ENCODE results near the gene DPYD. TPM values are rescaled to one million over a fixed set of nuclear protein-coding genes. Genes with fewer than 3 reads are reported as not detected.

DPYD gene
- total RNA-seq, 1 donor from 2014 or later = 54.7 TPM

DNA sequence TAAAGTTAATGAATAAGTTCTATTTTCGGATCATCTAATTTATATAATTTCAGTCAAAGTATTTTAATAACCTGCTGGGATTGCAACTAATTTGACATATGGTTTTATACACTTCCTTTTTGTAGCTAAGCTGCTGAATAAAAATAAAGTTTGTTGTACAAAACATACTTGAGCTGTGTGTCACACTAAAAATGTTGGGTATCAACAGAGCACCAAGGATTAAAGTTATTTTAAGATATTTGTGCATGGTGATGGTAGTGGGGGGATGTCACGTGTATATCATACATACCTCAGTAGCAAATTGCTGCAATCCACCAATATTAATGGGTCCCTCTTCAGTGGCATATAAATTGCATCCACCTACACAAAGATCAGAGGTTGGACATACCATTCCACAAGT lies 199.6 kb downstream of the DPYD start:
- DNase-seq (ENCODE audit: low read depth, low spot score) = no peak

DNA sequence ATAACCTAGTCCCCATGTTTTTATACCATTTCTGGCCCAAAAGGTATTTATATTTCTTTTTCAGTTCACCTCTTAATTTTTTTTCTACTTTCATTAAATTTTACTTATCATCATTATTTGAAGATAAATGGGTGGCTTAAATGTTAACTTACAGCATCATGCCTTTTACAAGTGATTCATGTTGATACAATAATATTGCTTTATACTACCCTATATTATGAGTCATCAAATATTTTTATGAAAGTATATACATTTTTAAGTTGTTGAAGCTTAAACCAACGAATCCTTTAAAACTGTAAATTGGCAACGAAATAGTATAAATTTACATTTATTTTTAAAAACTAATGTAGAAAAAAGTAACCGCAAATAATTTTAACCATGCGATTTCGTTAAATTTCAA lies 207.9 kb downstream of the DPYD start:
- no peak for DNase-seq (ENCODE audit: low read depth, low spot score)

DNA sequence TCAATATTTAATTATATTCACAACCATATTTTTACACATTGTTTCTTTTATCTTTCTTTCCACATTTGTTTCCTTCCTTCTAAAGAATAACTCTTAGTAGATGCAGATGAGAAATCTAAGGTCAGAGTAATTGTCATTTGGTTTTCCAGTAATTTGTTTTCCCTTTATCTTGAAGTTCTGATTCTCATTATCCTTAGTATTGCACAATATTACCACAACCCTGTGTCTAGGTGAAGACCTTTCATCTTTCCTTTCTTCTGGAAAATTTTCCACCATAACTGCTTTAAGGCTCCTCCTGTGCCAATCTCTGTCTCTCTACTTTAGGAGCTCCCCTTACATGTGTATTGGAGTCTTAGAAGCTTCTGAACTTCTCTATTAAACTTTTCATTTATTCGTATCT lies 209.0 kb downstream of the DPYD start:
- no peak for DNase-seq (ENCODE audit: low read depth, low spot score)

DNA sequence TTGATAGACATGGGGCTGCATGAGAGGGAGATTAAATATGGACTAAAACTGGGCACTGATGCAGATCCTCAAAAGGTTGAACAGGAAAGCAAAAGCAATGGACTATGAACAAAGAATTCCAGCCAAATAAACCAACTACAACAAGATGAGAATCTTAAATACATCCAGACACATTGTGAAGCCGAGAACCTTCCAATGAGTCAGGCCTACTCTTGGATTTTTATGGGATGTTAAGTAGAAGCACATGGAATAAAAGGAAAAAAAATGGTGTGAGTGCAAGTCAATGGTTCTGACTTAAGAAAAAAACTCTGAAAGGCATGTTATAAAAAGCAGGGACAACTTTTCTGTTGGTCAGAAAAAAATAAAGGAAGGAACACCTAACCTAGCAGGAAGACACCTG lies 227.2 kb downstream of the DPYD start:
- DNase-seq (ENCODE audit: low read depth, low spot score) = no peak

DNA sequence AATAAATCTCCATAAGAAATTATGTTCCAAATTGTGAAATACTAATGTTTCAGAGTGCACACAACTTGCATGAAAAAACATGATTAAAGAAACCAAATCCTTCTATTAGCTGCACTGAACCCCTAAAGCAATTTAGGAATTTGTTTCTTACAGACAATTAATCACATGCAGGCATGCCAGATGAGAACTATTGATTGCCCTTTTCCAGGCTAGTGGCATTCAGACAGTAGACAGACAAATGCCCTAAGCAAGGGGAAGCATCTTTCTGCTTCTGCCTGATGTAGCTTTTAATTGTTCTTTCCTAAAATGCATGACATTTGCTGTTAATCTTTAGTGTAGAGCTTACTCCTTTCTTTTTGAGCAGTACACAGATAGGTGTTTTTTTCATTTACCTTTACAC lies 229.5 kb downstream of the DPYD start:
- DNase-seq (ENCODE audit: low read depth, low spot score) = no peak

DNA sequence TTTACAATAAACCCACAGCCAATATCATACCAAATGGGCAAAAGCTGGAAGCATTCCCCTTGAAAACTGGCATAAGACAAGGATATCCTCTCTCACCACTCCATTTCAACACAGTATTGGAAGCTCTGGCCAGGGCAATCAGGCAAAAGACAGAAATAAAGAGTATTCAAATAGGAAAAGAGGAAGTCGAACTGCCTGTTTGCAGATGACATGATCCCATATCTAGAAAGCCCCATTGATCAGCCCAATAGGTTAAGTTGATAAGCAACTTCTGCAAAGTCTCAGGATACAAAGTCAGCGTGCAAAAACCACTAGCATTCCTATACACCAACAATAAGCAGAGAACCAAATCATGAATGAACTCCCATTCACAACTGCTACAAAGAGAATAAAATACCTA lies 235.5 kb downstream of the DPYD start:
- DNase-seq (ENCODE audit: low read depth, low spot score) = no peak

DNA sequence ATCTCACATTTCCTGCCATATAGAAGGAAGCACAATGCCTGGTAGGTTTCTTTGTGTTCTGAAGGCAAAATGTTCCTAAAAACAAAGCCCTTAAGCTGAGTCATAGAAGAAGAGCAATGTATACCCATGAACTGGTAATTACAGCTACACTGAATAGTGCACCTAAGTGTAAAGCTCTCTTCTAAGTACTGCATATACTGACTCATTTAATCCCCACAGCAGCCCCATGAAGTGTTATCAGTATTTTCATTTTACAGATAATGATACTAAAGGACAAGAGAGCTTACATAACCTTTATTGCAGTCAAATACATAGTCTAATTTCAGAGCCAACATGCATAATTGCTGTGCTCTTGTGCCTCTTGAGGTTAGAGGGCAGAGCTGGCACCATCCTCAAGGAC lies 239.9 kb downstream of the DPYD start:
- DNase-seq (ENCODE audit: low read depth, low spot score) = no peak

DNA sequence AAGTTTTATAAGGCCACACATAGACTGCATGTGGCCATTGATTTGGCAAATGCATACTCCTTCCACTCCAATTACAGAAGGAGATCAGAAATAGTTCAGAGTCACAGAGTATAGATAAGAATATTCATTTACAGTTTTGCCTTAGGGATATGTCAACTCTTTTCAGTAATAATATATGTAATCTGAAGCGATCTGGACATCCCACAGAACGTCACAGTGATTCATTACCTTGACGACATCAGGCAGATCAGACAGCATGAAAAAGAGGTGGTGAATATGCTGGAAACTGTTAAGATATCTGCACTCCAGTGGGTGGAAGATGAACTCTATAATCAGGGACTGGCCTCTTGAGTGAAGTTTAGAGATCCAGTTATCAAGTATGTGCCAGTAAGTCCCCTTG lies 240.4 kb downstream of the DPYD start:
- no peak for DNase-seq (ENCODE audit: low read depth, low spot score)

DNA sequence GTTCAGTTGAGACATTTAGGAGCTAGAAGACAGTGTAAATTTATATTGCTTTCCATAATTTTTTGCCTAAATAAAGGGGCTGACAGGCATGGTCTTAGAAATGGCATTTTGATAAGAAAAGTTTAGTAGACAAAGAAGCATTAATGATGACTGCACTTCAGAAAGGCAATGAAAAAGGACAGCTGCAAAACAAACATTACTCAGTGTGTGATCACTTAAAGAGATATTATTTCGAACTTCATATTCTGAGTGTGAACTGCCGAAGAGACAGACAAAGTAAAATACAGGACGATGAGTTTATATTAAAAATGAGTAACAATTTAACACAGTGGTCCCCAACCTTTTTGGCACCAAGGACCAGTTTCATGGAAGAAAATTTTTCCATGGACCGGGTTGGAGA lies 243.1 kb downstream of the DPYD start:
- no peak for DNase-seq (ENCODE audit: low read depth, low spot score)

DNA sequence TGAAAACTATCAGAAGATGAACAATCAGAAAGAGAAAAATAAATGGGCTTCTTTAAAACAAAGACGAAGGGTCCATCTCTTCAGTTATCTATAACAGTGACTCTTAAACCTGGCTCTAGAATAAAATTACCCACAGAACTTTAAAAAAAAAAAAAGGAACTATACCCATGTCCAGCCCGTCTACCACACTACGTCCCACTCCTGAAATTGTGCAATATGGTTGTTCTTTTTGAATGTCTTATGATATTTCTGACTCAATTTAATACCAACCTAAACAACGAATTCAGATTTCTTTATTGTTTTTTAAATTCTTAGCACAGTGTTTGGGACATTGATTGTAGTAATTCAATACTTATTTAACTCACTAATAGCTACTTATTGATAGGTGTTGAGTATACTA lies 246.3 kb downstream of the DPYD start:
- DNase-seq (ENCODE audit: low read depth, low spot score) = no peak

DNA sequence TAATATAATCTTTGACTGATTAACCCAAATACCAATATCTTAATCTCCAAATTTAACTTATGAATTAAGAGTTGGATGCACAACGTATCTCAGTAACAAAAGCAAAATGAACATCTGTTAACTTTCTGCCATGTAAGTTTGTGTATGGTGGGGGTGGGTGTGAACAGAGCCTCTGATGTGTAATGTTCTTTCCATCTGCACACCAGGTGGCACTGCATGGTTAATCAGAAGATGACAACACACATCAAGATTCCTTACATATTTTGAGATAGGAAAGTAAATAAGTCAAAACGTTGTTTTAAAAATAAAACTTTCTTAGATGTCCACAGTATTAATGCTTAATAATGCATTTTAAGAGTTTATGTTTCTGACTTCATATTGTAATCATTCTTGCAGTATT lies 251.9 kb downstream of the DPYD start:
- DNase-seq (ENCODE audit: low read depth, low spot score) = no peak

DNA sequence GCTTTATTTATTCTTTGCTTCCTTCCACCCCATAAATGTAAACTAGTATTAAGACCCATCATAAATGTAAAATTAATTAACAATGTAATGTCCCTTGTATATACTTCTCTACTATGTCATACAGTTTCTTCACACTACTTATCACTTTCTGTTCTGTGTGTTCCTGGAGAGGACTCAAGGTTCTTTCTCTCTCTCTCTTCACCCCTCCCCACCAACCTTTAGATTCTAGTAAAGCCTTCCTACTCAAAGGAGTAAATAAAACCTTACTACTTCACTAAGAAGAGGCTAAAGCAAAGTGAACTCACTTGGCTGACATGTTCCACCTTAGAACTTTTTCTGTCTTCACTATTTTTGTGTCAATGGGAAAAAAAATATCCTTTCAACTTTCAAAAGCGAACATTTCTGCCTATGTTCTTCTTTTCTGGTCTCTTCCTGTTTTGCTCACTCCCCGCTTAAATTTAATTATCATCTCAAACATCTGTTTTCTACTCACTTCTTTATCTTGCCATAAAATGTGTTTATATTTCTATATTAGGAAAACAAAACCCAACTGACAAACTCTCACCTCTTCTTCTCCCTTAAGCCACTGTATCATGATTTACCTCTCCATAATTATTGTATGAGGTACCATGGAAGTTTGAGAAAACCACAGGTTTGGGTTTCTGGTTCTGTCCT lies 260.3 kb downstream of the DPYD start:
- no peak for DNase-seq (ENCODE audit: low read depth, low spot score)

DNA sequence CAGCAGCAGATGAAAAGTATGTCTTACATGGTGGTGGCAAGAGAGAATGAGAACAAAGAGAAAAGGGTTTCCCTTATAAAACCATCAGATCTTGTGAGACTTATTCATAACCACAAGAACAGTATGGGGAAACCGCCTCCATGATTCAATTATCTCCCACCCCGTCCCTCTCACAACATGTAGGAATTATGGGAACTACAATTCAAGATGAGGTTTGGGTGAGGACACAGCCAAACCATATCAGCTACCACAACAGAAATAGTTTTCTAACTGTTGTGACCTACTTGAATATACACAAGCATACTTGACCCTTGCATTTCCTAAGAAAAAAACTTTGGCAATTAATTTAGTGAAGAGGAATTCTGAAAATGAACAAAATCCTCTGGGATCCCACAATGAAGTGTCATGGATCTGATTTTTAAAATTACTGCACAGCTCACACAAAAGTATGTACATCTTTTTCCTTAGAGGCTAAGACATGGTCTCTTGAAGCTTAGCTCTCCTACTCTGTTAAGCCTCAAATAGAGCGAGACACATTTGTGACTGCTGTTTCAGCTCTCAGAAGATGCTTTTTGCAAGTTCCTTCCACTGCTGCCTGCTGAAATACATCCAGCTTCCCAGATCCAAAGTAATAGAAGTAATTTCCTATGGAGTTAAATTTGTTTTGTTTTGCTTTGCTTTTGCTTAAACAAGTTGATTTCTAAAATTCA lies 265.8 kb downstream of the DPYD start:
- no peak for DNase-seq (ENCODE audit: low read depth, low spot score)

DNA sequence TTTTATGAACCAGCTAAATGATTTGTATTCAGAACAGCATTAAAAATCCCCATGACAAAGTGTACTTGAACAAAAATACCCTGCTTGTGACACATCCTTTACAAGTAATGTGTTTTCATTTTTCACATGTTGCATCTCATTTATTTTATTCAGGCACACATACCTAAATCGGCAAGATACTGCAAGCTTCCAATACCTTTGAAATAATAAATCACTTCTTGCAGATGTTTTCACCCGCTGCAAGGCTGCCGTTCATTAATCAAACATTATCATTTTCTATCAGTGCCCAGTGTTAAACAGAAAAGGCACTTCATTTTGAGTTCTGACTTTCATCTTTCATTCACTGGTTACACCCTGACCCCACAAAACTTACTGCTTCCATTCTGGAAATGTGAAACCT lies 269.6 kb downstream of the DPYD start:
- DNase-seq (ENCODE audit: low read depth, low spot score) = no peak

DNA sequence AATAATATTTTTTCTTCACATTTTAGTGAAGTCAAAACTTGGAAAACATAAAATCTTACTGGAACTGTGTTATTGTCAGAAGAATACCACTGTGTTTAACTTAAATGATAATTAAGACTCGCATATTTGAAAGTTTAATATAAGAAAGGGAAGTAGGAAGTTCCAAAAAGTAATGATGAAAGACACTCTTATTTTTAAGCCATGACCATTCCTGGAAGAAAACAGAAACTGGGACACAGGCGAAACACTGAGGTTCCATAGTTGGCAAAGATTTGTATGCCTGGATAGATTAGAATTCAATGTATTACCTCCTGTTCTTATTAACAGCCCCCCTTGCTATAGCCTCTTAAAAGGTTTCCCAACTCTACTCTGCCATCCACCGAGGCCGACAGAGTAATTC lies 271.2 kb downstream of the DPYD start:
- DNase-seq (ENCODE audit: low read depth, low spot score) = no peak

DNA sequence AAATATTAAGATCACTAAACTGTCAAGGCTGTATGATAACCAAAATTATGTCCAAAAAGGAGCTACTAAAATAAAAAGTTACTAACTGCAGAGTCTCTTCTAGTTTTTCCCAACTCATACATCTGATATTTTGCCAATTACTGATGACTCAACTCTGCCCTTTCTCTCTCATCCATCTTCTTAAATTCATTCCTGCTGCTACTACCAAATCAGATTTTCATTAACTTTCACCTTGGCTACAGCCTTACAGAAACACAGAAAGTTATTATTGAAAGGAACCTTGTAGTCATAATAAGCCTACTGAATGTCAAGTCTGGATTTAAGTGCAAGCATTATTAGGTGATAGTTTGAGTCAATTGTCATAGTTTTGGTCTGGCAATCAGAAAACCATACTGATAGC lies 273.1 kb downstream of the DPYD start:
- DNase-seq (ENCODE audit: low read depth, low spot score) = no peak

DNA sequence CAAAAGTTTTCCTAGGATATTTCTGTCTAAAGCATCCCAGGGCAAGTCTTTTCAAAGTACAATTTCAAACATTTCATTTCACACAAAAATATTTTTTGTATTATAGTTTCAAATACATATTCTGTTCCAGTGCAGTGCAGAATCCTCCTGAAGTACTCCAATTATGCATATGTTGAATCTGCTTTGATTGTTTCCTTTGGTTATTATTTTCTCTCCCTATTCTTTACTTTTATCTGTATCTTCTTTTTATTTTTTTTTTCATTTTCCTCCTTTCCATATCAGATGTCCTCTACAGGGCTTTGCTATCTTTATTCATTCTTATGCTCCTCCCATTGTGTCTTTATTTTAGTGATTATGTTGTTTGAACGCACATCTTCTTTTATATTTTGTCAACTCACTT lies 274.8 kb downstream of the DPYD start:
- no peak for DNase-seq (ENCODE audit: low read depth, low spot score)

DNA sequence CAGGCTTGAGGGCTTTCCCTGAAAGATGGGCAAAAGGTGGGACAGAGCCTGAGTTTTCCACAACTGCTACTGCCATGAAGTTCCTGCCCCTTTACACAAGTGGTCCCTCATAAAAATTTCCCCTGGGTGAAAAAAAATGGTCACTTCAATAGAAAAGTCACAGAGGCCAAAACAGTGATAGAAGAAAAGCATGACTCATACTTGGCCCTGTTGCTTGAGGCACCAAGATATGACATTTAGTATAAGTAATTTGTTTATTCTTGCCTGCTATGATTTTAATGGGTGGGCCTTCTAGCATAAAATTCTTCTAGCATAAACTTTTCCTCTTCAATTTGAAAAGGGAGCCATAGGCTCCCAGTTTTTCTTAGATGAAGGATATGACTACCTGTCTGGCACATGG lies 280.2 kb downstream of the DPYD start:
- DNase-seq (ENCODE audit: low read depth, low spot score) = no peak

DNA sequence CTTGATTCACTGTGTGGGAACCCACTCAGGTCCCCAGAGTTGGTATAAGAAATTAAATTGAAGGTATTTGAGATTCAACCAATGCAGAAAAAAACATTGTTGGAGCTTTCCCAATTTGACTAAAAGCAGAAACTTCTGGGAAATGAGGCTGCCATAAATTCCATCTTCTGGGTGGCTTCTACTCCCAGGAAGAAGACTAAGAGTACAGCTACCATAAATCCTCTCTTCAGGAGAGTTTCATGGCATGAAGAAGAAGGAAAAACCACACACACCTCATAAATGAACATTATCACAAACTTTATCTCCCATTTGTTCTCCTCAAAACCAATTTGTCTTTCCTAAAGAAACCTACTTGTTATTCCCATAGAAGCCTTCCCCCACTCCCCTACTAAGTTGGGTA lies 283.9 kb downstream of the DPYD start:
- no peak for DNase-seq (ENCODE audit: low read depth, low spot score)

DNA sequence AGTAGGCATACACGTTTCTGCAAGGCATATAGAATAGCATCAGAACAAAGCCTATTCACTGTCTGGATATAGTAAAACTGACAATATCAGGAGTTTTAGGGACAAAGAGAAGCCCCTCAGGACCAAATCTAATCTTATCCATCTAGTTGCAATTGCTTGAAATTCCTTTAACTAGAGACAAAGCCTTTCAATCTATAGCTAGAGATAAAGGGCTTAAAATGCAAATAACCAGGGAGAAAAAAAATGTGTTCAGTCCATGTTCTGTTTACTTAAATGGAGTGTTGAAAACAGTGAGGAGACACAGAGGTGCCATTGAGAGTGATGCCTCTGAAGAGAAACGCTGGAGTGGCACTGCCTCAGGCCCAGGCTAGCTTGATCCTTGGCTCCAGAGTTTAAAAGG lies 286.1 kb downstream of the DPYD start:
- DNase-seq (ENCODE audit: low read depth, low spot score) = no peak

DNA sequence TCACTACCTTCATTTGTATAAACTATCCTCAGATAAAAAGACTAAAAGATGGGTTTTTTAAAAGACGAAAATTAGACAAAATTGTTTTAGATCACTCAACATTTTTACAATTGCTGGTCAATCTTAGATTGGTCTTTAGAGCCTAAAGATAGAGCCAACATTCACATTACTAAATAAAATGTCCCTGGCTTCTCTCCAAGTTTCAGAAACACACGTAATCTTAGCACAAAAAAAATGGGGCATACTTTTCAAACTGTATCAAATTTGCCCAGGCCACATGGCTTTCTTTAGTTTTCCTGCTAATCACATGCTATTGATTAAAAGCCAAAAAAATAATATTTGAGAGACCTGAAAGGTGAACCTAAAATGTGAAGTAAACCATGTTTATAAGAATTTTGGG lies 288.1 kb downstream of the DPYD start:
- no peak for DNase-seq (ENCODE audit: low read depth, low spot score)

DNA sequence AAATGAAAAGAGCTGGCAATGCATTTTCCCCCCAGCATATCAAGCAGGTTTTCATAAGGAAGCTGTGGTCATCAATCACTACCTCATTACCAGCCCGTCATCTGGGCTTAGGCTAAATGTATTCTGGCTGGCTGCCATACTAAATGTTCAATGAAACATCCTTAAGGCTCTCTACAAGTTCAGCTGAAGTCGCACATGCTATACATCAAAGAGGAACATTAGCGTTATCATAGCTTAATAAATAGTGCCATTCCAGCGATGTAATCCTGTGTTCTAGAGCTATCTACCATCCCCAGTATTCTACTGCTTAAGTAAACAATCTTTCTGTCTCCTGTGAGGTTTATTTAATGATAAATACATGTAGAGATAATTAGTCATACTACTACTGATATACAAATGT lies 288.8 kb downstream of the DPYD start:
- peak; percentile 67 for DNase-seq (ENCODE audit: low read depth, low spot score)

DNA sequence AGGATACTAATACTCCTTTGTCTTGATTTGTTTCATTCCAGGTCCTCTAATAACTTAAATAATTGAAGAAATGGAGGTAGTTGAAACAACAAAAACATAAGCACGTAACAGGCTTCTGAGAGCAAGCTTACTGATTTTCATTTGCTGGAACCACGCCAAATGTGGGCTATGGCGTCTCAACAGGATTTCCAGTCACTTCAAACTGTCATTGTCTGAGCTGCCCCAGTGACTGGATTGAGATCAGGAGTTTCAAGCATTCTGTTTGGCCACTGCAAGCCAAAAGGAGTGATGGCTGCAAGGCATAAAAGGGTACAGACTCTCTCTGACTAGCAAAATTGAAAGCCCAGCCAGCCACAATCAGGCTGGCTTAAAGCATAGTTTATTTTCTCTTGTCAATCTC lies 289.9 kb downstream of the DPYD start:
- DNase-seq (ENCODE audit: low read depth, low spot score) = peak; percentile 8

DNA sequence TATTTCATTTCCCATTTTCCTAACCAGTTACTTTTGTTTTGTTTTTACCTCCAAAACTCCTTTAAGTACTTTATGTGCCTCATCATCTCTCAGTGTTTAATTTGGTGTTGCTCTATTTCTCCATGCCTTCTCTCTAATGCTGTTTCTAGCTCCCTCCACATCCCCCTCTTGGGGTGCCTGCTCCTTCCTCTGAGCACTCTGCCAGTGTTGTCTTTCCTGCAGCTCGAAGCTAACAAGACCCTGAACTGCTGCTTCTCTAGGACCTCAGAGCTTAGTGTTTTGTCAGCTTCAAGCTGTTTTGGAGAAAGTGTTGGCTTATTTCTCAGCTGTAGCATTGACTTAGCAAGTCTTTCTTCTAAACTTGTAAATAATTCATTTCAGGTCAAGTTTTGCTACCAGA lies 290.6 kb downstream of the DPYD start:
- no peak for DNase-seq (ENCODE audit: low read depth, low spot score)

All from pulmonary artery endothelial cell (primary cell).